HEK293T (cell line): ENCODE results near the gene GDF11.

ENCODE experiments used
- FOXK2 ChIP-seq: fragments of 450-650 bp; IDR thresholded peaks from 2 replicates; pipeline ENCODE4 v1.6.1; 2016; ENCODE audit warnings: mild to moderate bottlenecking
- SP1 ChIP-seq: fragments of 450-650 bp; IDR thresholded peaks from 2 replicates; pipeline ENCODE4 v1.6.1; 2017
- SUZ12 ChIP-seq: fragments of 450-650 bp; IDR thresholded peaks from 2 replicates; pipeline ENCODE4 v1.6.1; 2016; ENCODE audit warnings: mild to moderate bottlenecking

DNA sequence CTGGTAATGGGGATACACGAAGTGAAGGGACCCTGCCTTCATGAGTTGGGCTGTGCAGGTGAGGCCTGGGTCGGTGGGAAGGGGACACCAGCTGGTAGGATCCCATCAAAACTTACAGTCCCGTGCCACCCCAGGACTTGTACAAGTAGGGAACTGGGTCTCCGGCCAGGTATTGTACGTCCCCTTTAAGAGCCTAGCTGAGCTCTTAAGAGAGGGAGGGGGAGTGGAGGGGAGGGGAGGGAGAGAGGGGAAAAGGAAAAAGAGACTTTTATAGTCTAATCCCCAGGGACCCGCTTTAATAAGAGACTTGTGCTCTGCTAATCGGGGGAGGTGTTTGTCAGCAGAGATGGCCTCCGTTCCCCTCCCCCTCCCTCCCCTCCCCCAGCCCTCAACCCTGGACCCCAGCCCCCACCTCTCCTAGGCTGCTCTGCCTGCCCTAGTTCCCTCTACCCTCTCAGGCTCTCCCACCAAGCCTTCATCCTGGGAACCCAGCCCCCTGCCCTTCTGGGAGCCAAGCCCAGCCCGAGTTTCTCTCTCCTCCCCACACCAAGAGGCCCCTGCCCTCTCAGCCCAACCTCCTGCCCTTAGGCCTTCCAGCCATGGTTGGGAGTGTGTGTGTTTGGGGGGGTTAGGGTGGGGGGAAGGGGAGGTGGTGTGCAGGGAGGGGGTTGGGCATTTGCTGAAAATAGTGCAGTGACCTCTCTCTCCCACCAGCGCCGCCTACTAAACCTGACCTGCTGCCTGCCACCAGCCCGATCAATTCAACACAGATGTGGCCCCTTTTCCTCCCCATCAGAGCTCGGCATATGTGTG lies 2.6 kb downstream of the GDF11 start:
- no peak for TF ChIP-seq SUZ12
- TF ChIP-seq SP1: no peak
- TF ChIP-seq FOXK2: no peak
